IMR-90 (cell line): ENCODE data around the gene TAF3. TPM values are rescaled to one million over a fixed set of nuclear protein-coding genes. Genes with fewer than 3 reads are reported as not detected.

Source experiments
- ATAC-seq: fragments of 200-7000 bp; cut with Tn5 transposase; 2 replicates; pipeline ENCODE4 v1.9.1; 2020; ENCODE audit warnings: low read depth, mild to moderate bottlenecking, moderate library complexity
- BruUV-seq: library from RNA; stranded (reverse); fragments of 400-500 nt; replicated peaks from 2 replicates; lab custom pipeline; 2021; lab: Mats Ljungman, UMichigan
- CTCF ChIA-PET: fragments of 300-600 bp; formaldehyde crosslinking; extraction: SDS; loops from one replicate; lab custom pipeline; 2021; ENCODE audit warnings: antibody characterized with exemption; lab: Yijun Ruan, JAX
- POLR2A ChIA-PET: fragments of 300-600 bp; sonication (Branson Sonifier 250); formaldehyde crosslinking; loops from one replicate; lab custom pipeline; 2022; ENCODE audit warnings: antibody characterized with exemption; ENCODE audit not compliant: unreplicated experiment; lab: Charles Lee
- DNase-seq: peaks from one replicate; pipeline ENCODE4 v3.0.0; 2013
- H2AFZ ChIP-seq: replicated peaks from 2 replicates; pipeline ENCODE3; 2013; ENCODE audit warnings: low read length, mild to moderate bottlenecking; ENCODE audit not compliant: poor library complexity
- H2AK5ac ChIP-seq: 2 replicates; pipeline ENCODE4 v1.6.1; 2013; ENCODE audit warnings: low read depth, low read length, inconsistent platforms
- H2AK9ac ChIP-seq: replicated peaks from 2 replicates; pipeline ENCODE3; 2013; ENCODE audit warnings: mild to moderate bottlenecking, low read depth, low read length, moderate library complexity; ENCODE audit not compliant: poor library complexity
- H2BK120ac ChIP-seq: 2 replicates; pipeline ENCODE4 v1.6.1; 2013; ENCODE audit warnings: low read depth, low read length, inconsistent platforms
- H2BK15ac ChIP-seq: 3 replicates; pipeline ENCODE4 v1.6.1; 2013; ENCODE audit warnings: low read depth, low read length, inconsistent platforms
- H2BK20ac ChIP-seq: 2 replicates; pipeline ENCODE4 v1.6.1; 2013; ENCODE audit warnings: low read depth, mild to moderate bottlenecking, inconsistent platforms, low read length, moderate library complexity
- H2BK5ac ChIP-seq: 2 replicates; pipeline ENCODE4 v1.6.1; 2013; ENCODE audit warnings: mild to moderate bottlenecking, low read depth, low read length, inconsistent platforms; ENCODE audit not compliant: poor library complexity, severe bottlenecking
- H3K14ac ChIP-seq: replicated peaks from 2 replicates; pipeline ENCODE4 v1.6.1; 2013; ENCODE audit warnings: low read depth, low read length, inconsistent platforms
- H3K18ac ChIP-seq: 2 replicates; pipeline ENCODE4 v1.6.1; 2013; ENCODE audit warnings: low read depth, low read length, control low read depth
- H3K23ac ChIP-seq: 2 replicates; pipeline ENCODE4 v1.6.1; 2013; ENCODE audit warnings: low read depth, low read length, inconsistent platforms
- H3K27ac ChIP-seq: 2 replicates; pipeline ENCODE4 v1.5.1; 2013; ENCODE audit warnings: mild to moderate bottlenecking, control low read depth, low read length; ENCODE audit not compliant: insufficient read depth
- H3K27me3 ChIP-seq: 2 replicates; pipeline ENCODE4 v1.6.1; 2013; ENCODE audit warnings: low read length; ENCODE audit not compliant: control insufficient read depth, insufficient read depth
- H3K36me3 ChIP-seq: 2 replicates; pipeline ENCODE4 v1.6.1; 2013; ENCODE audit warnings: low read length, mixed read lengths; ENCODE audit not compliant: control insufficient read depth, insufficient read depth
- H3K4ac ChIP-seq: 2 replicates; pipeline ENCODE4 v1.6.1; 2013; ENCODE audit warnings: low read depth, low read length, inconsistent platforms
- H3K4me1 ChIP-seq: 2 replicates; pipeline ENCODE4 v1.6.1; 2013; ENCODE audit warnings: low read length, mixed read lengths; ENCODE audit not compliant: control insufficient read depth, insufficient read depth
- H3K4me2 ChIP-seq: 2 replicates; pipeline ENCODE4 v1.6.1; 2013; ENCODE audit warnings: low read depth, mild to moderate bottlenecking, control low read depth, low read length, moderate library complexity
- H3K4me3 ChIP-seq: 2 replicates; pipeline ENCODE4 v1.5.1; 2013; ENCODE audit warnings: low read depth, mild to moderate bottlenecking, control low read depth, low read length, moderate library complexity; ENCODE audit not compliant: insufficient read depth
- H3K56ac ChIP-seq: 2 replicates; pipeline ENCODE4 v1.6.1; 2013; ENCODE audit warnings: low read length, inconsistent platforms; ENCODE audit not compliant: insufficient read depth; ENCODE audit errors: extremely low read depth
- H3K79me1 ChIP-seq, 2 experiments: 2 replicates each; pipeline ENCODE4 v1.6.1; 2013; ENCODE audit warnings: low read length in 2 of 2, inconsistent platforms in 1 of 2, low read depth in 1 of 2
- H3K9ac ChIP-seq: 2 replicates; pipeline ENCODE4 v1.6.1; 2013; ENCODE audit warnings: low read depth, low read length, control low read depth
- H3K9me1 ChIP-seq: 2 replicates; pipeline ENCODE4 v1.6.1; 2013; ENCODE audit warnings: low read length, inconsistent platforms; ENCODE audit not compliant: insufficient read depth
- H3K9me3 ChIP-seq: 2 replicates; pipeline ENCODE4 v1.6.1; 2013; ENCODE audit warnings: low read length; ENCODE audit not compliant: control insufficient read depth, insufficient read depth
- H4K20me1 ChIP-seq: 2 replicates; pipeline ENCODE4 v1.6.1; 2013; ENCODE audit warnings: low read length, inconsistent platforms; ENCODE audit not compliant: insufficient read depth
- H4K5ac ChIP-seq: 2 replicates; pipeline ENCODE4 v1.6.1; 2013; ENCODE audit warnings: mild to moderate bottlenecking, low read depth, low read length, control low read depth
- H4K8ac ChIP-seq, 2 experiments: 2 replicates each; pipeline ENCODE4 v1.6.1; 2013; ENCODE audit warnings: low read depth in 2 of 2, low read length in 2 of 2, control low read depth in 1 of 2, inconsistent platforms in 1 of 2
- H4K91ac ChIP-seq: 2 replicates; pipeline ENCODE4 v1.6.1; 2013; ENCODE audit warnings: low read depth, low read length, inconsistent platforms; ENCODE audit not compliant: insufficient read depth
- BHLHE40 ChIP-seq: fragments of 150-350 bp; IDR thresholded peaks from 2 replicates; pipeline ENCODE4 v1.6.1; 2016; ENCODE audit warnings: mild to moderate bottlenecking, low read depth, low read length
- CEBPB ChIP-seq: IDR thresholded peaks from 2 replicates; pipeline ENCODE4 v1.6.1; 2012; ENCODE audit warnings: low read depth, low read length, improper control_type of control experiment
- CHD1 ChIP-seq: IDR thresholded peaks from 2 replicates; pipeline ENCODE4 v1.6.1; 2012; ENCODE audit warnings: low read depth, low read length, improper control_type of control experiment
- FOS ChIP-seq: fragments of 150-350 bp; IDR thresholded peaks from 2 replicates; pipeline ENCODE4 v1.6.1; 2016; ENCODE audit warnings: low read depth, low read length
- MAFK ChIP-seq: IDR thresholded peaks from 2 replicates; pipeline ENCODE4 v1.6.1; 2012; ENCODE audit warnings: low read depth, low read length, improper control_type of control experiment
- MAZ ChIP-seq: IDR thresholded peaks from 2 replicates; pipeline ENCODE4 v1.6.1; 2012; ENCODE audit warnings: low read depth, mild to moderate bottlenecking, low read length, improper control_type of control experiment, moderate library complexity, borderline replicate concordance
- MXI1 ChIP-seq: IDR thresholded peaks from 2 replicates; pipeline ENCODE4 v1.6.1; 2012; ENCODE audit warnings: low read depth, mild to moderate bottlenecking, low read length, moderate library complexity, borderline replicate concordance
- NFE2L2 ChIP-seq: fragments of 150-350 bp; IDR thresholded peaks from 2 replicates; pipeline ENCODE4 v1.6.1; 2016; ENCODE audit warnings: low read depth, mild to moderate bottlenecking, low read length
- POLR2A ChIP-seq: IDR thresholded peaks from 2 replicates; pipeline ENCODE4 v1.6.1; 2012; ENCODE audit warnings: mild to moderate bottlenecking, low read depth, low read length
- RAD21 ChIP-seq: IDR thresholded peaks from 2 replicates; pipeline ENCODE4 v1.6.1; 2012; ENCODE audit warnings: low read length, improper control_type of control experiment
- RCOR1 ChIP-seq: IDR thresholded peaks from 2 replicates; pipeline ENCODE4 v1.6.1; 2012; ENCODE audit warnings: mild to moderate bottlenecking, low read length, improper control_type of control experiment; ENCODE audit not compliant: insufficient replicate concordance
- RFX5 ChIP-seq: IDR thresholded peaks from 2 replicates; pipeline ENCODE4 v1.8.0; 2012; ENCODE audit warnings: low read depth, mild to moderate bottlenecking, low read length, moderate library complexity
- SMC3 ChIP-seq: fragments of 150-350 bp; IDR thresholded peaks from 2 replicates; pipeline ENCODE4 v1.6.1; 2016; ENCODE audit warnings: low read depth, mild to moderate bottlenecking, antibody characterized with exemption, low read length, moderate library complexity
- USF2 ChIP-seq: fragments of 150-350 bp; IDR thresholded peaks from 2 replicates; pipeline ENCODE4 v1.6.1; 2017; ENCODE audit warnings: mild to moderate bottlenecking, antibody characterized with exemption, low read length, low read depth
- WGBS, 2 experiments: methylation state at CpG; one replicate each; pipeline versions ENCODE4 v1.1.5 to v1.1.7; 2013; ENCODE audit warnings: missing lambda C conversion rate in 2 of 2; ENCODE audit not compliant: insufficient read length in 1 of 2; ENCODE audit errors: extremely low coverage in 2 of 2; 5-methylcytosine and 5-hydroxymethylcytosine counted together
- dilution Hi-C: fragments of 300-500 bp; cut with HindIII; formaldehyde crosslinking; loops from one replicate; pipeline ENCODE4 v1.14.3; 2018; ENCODE audit warnings: low sequenced_read_pairs; ENCODE audit not compliant: unreplicated experiment
- in situ Hi-C: fragments of 300-500 bp; cut with MboI; formaldehyde crosslinking; loops from 3 replicates; pipeline ENCODE4 v1.14.3; 2019; ENCODE audit warnings: low sequenced_read_pairs, inconsistent platforms, mixed read lengths
- intact Hi-C: fragments of 100-400 bp; cut with micrococcal nuclease; formaldehyde crosslinking; loops from 2 replicates; pipeline ENCODE4 v1.10.0; 2022
- polyA plus RNA-seq, 3 experiments: library from polyadenylated mRNA; depleted of rRNA; stranded (reverse); fragments of >200 nt; gene quantifications; 2 replicates each; pipeline ENCODE4 v1.2.3, GENCODE V29; 2012; ENCODE audit warnings: low replicate concordance in 1 of 3
- total RNA-seq: library from RNA; depleted of rRNA; stranded (reverse); fragments of >200 nt; gene quantifications from 2 replicates; pipeline ENCODE4 v1.2.3, GENCODE V29; 2012
- TF ChIP-seq, protein P1 (sequence below): fragments of 150-350 bp; IDR thresholded peaks from 2 replicates; pipeline ENCODE4 v1.6.1; 2016; ENCODE audit warnings: low read depth, mild to moderate bottlenecking, low read length, moderate library complexity, borderline replicate concordance
- TF ChIP-seq, protein P2 (sequence below): conservative IDR thresholded peaks from 2 replicates; pipeline ENCODE4 v1.5.1; 2012; ENCODE audit warnings: mild to moderate bottlenecking, low read depth, low read length, improper control_type of control experiment

Gene TAF3
- total and polyA plus RNA-seq, 2 of the 4 experiments (the other 2 are of a cell fraction) = 1.4 to 2.3 TPM

DNA sequence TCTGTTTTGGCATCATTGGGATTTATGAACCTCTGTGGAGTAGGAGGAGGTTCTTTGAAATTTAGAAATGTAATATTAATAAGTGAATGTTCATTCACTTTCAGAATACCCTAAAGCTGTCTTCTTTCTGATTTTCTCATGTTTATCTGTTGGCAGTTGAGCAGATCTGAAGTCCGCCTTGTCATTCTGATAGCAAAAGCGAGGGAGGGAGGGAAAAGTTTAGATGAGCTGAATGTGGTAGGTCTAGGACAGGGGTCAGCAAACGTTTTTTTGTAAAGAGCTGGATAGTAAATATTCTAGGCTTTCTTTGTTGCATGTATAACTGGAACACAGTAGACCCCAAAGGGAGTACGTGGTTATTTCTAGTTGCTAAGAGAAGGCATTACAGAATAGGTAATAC is 141.8 kb downstream of the TAF3 start:
- no peak overlapping the region for H3K27ac ChIP-seq
- no peak overlapping the region for H4K8ac ChIP-seq
- H3K9ac ChIP-seq = no peak overlapping the region
- peaks cover 4 to 5% of the 10 kb centered on the region in 2 experiments; a peak in 3 of 4 replicates for H3K79me1 ChIP-seq
- H3K56ac ChIP-seq = no peak overlapping the region
- H3K27me3 ChIP-seq = no peaks in the 10 kb centered on the region
- no peak overlapping the region for H4K5ac ChIP-seq
- no peak overlapping the region for H3K23ac ChIP-seq
- H4K91ac ChIP-seq = no peak overlapping the region
- H3K36me3 ChIP-seq = peaks cover 5% of the 10 kb centered on the region; the same call in 1 of the 2 replicates
- no peak overlapping the region for H2AFZ ChIP-seq
- WGBS, 2 experiments = 83% methylated on average over 1 of the region's 4 CpGs; no CpG with 5 or more reads in 1 of the 2 experiments
- no peak for TF ChIP-seq RAD21
- no peak for TF ChIP-seq BHLHE40
- no peak for TF ChIP-seq CHD1
- TF ChIP-seq CEBPB = no peak
- TF ChIP-seq, protein P1, sequence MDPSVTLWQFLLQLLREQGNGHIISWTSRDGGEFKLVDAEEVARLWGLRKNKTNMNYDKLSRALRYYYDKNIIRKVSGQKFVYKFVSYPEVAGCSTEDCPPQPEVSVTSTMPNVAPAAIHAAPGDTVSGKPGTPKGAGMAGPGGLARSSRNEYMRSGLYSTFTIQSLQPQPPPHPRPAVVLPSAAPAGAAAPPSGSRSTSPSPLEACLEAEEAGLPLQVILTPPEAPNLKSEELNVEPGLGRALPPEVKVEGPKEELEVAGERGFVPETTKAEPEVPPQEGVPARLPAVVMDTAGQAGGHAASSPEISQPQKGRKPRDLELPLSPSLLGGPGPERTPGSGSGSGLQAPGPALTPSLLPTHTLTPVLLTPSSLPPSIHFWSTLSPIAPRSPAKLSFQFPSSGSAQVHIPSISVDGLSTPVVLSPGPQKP = no peak
- TF ChIP-seq USF2 = no peak
- TF ChIP-seq RFX5 = no peak
- no peak for TF ChIP-seq MAFK
- TF ChIP-seq MAZ = no peak
- no peak for TF ChIP-seq FOS
- no peak for TF ChIP-seq RCOR1
- TF ChIP-seq POLR2A = no peak
- TF ChIP-seq MXI1 = no peak
- TF ChIP-seq SMC3 = no peak
- TF ChIP-seq, protein P2, sequence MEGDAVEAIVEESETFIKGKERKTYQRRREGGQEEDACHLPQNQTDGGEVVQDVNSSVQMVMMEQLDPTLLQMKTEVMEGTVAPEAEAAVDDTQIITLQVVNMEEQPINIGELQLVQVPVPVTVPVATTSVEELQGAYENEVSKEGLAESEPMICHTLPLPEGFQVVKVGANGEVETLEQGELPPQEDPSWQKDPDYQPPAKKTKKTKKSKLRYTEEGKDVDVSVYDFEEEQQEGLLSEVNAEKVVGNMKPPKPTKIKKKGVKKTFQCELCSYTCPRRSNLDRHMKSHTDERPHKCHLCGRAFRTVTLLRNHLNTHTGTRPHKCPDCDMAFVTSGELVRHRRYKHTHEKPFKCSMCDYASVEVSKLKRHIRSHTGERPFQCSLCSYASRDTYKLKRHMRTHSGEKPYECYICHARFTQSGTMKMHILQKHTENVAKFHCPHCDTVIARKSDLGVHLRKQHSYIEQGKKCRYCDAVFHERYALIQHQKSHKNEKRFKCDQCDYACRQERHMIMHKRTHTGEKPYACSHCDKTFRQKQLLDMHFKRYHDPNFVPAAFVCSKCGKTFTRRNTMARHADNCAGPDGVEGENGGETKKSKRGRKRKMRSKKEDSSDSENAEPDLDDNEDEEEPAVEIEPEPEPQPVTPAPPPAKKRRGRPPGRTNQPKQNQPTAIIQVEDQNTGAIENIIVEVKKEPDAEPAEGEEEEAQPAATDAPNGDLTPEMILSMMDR = no peak
- no peak for TF ChIP-seq NFE2L2
- H3K14ac ChIP-seq = no peak overlapping the region
- H3K9me3 ChIP-seq = no peaks in the 10 kb centered on the region
- in situ Hi-C loops (no loop called here), dilution Hi-C loops (no loop called here), intact Hi-C loops (no loop called here)
- no peak overlapping the region; the same call in 1 of the 2 replicates for H3K4ac ChIP-seq
- no peaks in the 10 kb centered on the region for H4K20me1 ChIP-seq
- H2BK15ac ChIP-seq = no peak overlapping the region
- no peak overlapping the region for H3K4me2 ChIP-seq
- H3K4me3 ChIP-seq = no peak overlapping the region
- DNase-seq (no peak), ATAC-seq (no peak)
- H2BK20ac ChIP-seq = no peak overlapping the region
- H2BK5ac ChIP-seq = no peak overlapping the region
- no TSS peak for BruUV-seq
- peaks cover 5% of the 10 kb centered on the region for H3K4me1 ChIP-seq
- no peak overlapping the region for H2AK5ac ChIP-seq
- H3K18ac ChIP-seq = no peak overlapping the region
- CTCF ChIA-PET = no interaction called here
- POLR2A ChIA-PET = no interaction called here
- no peaks in the 10 kb centered on the region for H3K9me1 ChIP-seq
- no peak overlapping the region for H2BK120ac ChIP-seq
- no peak overlapping the region for H2AK9ac ChIP-seq
